Gastroesophageal sphincter (tissue), 4 donors: ENCODE results near the gene TMEM164. TPM values are rescaled to one million over a fixed set of nuclear protein-coding genes. Genes with fewer than 3 reads are reported as not detected.
A peak's percentile ranks its signal among the peaks of the same experiment; 100 is the strongest.

Experiments used
- ATAC-seq: fragments of 150-250 bp; one replicate; pipeline ENCODE4 v1.9.1; 2016; ENCODE audit warnings: mild to moderate bottlenecking, moderate library complexity
- H3K27ac ChIP-seq, 4 donors: fragments of 200-600 bp; sonication (generic) in 3 of 4; 1 replicate in 3 of 4; 2 replicates in 1 of 4; pipeline ENCODE4 v1.5.1; 2016 to 2019
- H3K27me3 ChIP-seq: fragments of 200-600 bp; sonication (generic); one replicate; pipeline ENCODE4 v1.5.1; 2019
- H3K36me3 ChIP-seq, 2 donors: fragments of 200-600 bp; sonication (generic); one replicate each; pipeline ENCODE4 v1.5.1; 2019; ENCODE audit warnings: control low read depth in 1 of 2
- H3K4me1 ChIP-seq, 3 donors: fragments of 200-600 bp; sonication (generic); 1 replicate in 2 of 3; 2 replicates in 1 of 3; pipeline ENCODE4 v1.5.1; 2016 to 2019; ENCODE audit warnings: control low read depth in 2 of 3
- H3K4me3 ChIP-seq, 2 donors: fragments of 200-600 bp; sonication (generic); one replicate each; pipeline ENCODE4 v1.5.1; 2019; ENCODE audit warnings: mild to moderate bottlenecking in 1 of 2, moderate library complexity in 1 of 2
- H3K9me3 ChIP-seq, 3 donors: fragments of 200-600 bp; sonication (generic); one replicate each; pipeline ENCODE4 v1.5.1; 2017 to 2019; ENCODE audit warnings: control low read depth in 2 of 3
- EP300 ChIP-seq: sonication (generic); formaldehyde crosslinking; IDR thresholded peaks from one replicate; pipeline ENCODE4 v1.6.1; 2017; ENCODE audit warnings: antibody characterized with exemption, mild to moderate bottlenecking
- POLR2A ChIP-seq, 2 donors: fragments of 450-650 bp; IDR thresholded peaks; one replicate each; pipeline ENCODE4 v1.6.1; 2017; ENCODE audit warnings: antibody characterized with exemption in 2 of 2, mild to moderate bottlenecking in 2 of 2, moderate library complexity in 1 of 2
- POLR2AphosphoS5 ChIP-seq: sonication (generic); formaldehyde crosslinking; IDR thresholded peaks from one replicate; pipeline ENCODE4 v1.6.1; 2017; ENCODE audit warnings: antibody characterized with exemption
- WGBS, 2 donors: methylation state at CpG; one replicate each; pipeline ENCODE4 v1.1.5; 2018; ENCODE audit warnings: low coverage in 1 of 2; 5-methylcytosine and 5-hydroxymethylcytosine counted together
- total RNA-seq, 4 donors: library from RNA; depleted of rRNA; stranded (reverse); fragments of >200 nt; gene quantifications; one replicate each; pipeline ENCODE4 v1.1.0, GENCODE V29; 2016
- TF ChIP-seq, protein P1 (sequence below), 4 experiments: fragments of 200-600 bp in 2 of 4; fragments of 450-650 bp in 2 of 4; sonication (generic) in 1 of 4; IDR thresholded peaks; one replicate each; pipeline ENCODE4 v1.5.1; 2017 to 2019; ENCODE audit warnings: antibody characterized with exemption in 4 of 4, mild to moderate bottlenecking in 2 of 4, moderate library complexity in 2 of 4

TMEM164 gene
- total RNA-seq, 4 donors from 2014 or later = 7.8 to 12.9 (median 11.7) TPM

DNA sequence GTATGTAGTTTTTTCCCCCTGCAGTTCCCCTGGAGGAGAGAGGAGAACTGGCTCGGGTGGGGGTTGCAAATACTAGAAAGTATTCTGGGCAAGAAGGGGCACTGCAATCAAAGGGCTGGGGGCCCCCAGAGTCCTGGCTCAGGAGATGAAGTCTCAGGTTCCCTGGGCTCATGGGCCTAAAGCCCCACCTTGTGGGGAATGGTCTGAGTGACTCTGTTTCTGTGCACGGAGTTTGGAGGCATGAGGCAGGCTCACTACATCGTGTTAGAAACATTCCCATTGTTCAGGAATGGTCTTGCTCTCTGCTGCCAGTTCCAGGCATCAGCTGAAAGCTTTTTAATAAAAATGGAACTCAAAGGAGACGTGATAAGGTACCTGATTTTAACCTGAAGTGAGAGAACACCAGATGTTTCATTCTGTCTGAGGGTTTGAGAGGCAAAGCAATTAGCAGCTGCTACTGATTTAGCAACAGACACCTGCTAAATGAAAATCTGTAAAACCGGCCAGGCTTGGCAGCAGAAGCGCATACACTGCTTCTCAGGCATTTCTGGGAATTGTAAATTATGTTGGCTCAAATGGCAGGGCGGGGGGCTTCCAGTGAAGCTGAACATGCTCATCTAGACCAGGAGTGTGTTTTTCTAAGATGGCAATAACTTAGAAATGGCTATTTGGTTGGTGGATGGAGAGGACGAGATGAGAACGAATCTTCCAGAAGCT is 122.7 kb downstream of the TMEM164 start:
- Histone ChIP-seq H3K9me3 (no peaks in the 10 kb centered on the region), H3K36me3 (no peaks in the 10 kb centered on the region), H3K27me3 (no peaks in the 10 kb centered on the region), H3K4me1 (no peaks in the 10 kb centered on the region), H3K4me3 (no peak overlapping the region), H3K27ac (no peak overlapping the region)
- TF ChIP-seq, protein P1, sequence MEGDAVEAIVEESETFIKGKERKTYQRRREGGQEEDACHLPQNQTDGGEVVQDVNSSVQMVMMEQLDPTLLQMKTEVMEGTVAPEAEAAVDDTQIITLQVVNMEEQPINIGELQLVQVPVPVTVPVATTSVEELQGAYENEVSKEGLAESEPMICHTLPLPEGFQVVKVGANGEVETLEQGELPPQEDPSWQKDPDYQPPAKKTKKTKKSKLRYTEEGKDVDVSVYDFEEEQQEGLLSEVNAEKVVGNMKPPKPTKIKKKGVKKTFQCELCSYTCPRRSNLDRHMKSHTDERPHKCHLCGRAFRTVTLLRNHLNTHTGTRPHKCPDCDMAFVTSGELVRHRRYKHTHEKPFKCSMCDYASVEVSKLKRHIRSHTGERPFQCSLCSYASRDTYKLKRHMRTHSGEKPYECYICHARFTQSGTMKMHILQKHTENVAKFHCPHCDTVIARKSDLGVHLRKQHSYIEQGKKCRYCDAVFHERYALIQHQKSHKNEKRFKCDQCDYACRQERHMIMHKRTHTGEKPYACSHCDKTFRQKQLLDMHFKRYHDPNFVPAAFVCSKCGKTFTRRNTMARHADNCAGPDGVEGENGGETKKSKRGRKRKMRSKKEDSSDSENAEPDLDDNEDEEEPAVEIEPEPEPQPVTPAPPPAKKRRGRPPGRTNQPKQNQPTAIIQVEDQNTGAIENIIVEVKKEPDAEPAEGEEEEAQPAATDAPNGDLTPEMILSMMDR (IDR thresholded peaks at IDR 0.05) = peak in 1 of 4 experiments; percentile 23
- TF ChIP-seq EP300 = no peak
- 40 to 64% methylated on average over 2 to 6 of the region's 9 CpGs for WGBS, 2 donors
- no peak for ATAC-seq

DNA sequence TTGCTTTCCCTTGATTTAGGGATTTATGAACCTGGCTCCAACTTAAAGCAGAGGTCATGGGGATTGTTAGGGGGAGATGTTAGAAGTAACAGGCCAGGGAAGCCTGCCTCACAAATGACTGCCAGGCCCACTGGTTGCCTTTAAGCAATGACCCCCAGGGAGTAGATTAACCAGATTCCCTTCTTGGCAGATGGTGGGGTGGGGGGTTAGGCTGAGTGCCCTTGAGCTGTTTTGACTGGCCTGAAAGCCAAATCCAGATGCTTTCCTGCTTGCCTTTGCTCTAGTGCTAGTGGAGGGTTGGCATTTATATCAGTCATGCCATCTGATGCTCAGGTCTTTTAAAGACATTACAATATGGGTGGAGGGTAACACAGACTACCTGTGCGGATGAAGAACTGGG is 128.1 kb downstream of the TMEM164 start:
- no peak for ATAC-seq
- Histone ChIP-seq H3K4me1 (no peaks in the 10 kb centered on the region), H3K36me3 (peaks cover 0 to 4% of the 10 kb centered on the region in 2 donors), H3K27me3 (no peaks in the 10 kb centered on the region), H3K9me3 (no peaks in the 10 kb centered on the region), H3K27ac (no peak overlapping the region), H3K4me3 (no peak overlapping the region)
- TF ChIP-seq POLR2A (IDR thresholded peaks at IDR 0.05) (no peak), POLR2AphosphoS5 (no peak), EP300 (no peak)
- TF ChIP-seq, protein P1 (IDR thresholded peaks at IDR 0.05) = no peak
- WGBS, 2 donors = 100% methylated on average over 1 of the region's 1 CpG

DNA sequence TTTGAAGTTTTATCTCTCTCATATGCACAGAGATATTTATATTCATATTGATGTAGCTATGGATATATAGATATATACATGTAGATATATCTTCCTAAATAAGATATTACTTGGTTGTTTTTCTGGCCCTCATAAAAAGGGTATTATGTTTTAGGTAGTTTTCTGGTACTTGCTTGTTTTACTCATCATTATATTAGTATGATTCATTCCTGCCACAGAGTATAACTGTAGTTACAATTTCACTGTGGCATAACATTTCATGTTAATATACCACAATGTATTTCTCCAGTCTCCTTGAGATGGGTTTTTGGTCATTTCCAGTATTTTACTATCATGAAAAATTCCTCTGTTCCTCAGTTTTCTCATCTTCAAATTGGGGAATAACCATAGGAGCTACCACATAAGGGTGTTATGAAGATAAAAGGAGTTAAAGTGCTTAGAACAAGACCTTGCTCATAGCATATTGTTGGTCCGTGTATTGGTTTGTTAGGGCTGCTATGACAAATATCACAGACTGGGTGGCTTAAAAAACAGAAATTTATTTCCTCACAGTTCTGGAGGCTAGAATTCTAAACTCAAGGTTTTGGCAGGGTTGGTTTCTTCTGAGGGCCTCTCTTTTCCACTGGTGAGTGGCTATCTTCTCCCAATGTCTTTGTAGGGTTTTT is 129.7 kb downstream of the TMEM164 start:
- Histone ChIP-seq H3K4me3 (no peak overlapping the region), H3K36me3 (peaks cover 0 to 4% of the 10 kb centered on the region in 2 donors), H3K27me3 (no peaks in the 10 kb centered on the region), H3K4me1 (no peaks in the 10 kb centered on the region), H3K9me3 (no peaks in the 10 kb centered on the region), H3K27ac (no peak overlapping the region)
- no peak for ATAC-seq
- TF ChIP-seq POLR2A (IDR thresholded peaks at IDR 0.05) (no peak), POLR2AphosphoS5 (no peak), EP300 (no peak)
- TF ChIP-seq, protein P1 (IDR thresholded peaks at IDR 0.05) = no peak
- 86 to 88% methylated on average over 1 of the region's 1 CpG for WGBS, 2 donors

DNA sequence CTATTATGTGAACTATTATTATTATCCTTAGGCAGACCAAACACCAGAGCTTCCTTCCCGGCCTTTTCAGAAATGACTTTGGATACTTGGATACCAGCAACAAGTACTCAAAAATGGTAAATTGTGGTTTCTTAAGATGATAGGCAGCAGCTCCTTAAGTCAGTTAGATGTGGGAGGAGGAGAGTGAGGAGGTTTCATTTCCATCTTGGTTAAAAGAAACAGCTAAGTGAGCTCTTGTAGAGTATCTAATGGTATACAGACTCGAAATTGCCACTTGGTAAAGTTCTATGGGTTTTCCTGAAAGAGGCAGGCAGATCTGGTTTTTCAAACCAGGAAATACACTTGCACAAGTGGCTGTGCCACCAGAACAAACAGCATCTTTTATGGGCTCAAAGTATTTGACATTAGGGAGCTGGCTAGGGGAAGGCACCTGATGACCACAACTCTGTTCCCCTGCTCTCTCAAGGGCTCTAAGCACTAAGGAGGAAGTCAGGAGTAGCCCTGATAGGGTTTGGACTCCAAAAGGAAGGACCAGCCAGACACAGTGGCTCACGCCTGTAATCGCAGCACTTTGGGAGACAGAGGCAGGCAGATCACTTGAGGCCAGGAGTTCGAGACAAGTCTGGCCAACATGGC is 130.9 kb downstream of the TMEM164 start:
- Histone ChIP-seq H3K4me3 (no peak overlapping the region), H3K9me3 (no peaks in the 10 kb centered on the region), H3K36me3 (peaks cover 0 to 4% of the 10 kb centered on the region in 2 donors), H3K27me3 (no peaks in the 10 kb centered on the region), H3K4me1 (no peaks in the 10 kb centered on the region), H3K27ac (no peak overlapping the region)
- no peak for ATAC-seq
- WGBS, 2 donors = 48 to 100% methylated on average over 1 to 2 of the region's 5 CpGs
- TF ChIP-seq POLR2AphosphoS5 = no peak
- TF ChIP-seq, protein P1 (IDR thresholded peaks at IDR 0.05) = no peak
- TF ChIP-seq POLR2A (IDR thresholded peaks at IDR 0.05) = no peak
- no peak for TF ChIP-seq EP300
